Measurements from ENCODE around the gene CSTF3.

CSTF3 gene

GRCh38 chr11:33040033-33040861 is 121.0 kb downstream of the CSTF3 start:
- DNase-seq, result peak; percentile 16

DNA sequence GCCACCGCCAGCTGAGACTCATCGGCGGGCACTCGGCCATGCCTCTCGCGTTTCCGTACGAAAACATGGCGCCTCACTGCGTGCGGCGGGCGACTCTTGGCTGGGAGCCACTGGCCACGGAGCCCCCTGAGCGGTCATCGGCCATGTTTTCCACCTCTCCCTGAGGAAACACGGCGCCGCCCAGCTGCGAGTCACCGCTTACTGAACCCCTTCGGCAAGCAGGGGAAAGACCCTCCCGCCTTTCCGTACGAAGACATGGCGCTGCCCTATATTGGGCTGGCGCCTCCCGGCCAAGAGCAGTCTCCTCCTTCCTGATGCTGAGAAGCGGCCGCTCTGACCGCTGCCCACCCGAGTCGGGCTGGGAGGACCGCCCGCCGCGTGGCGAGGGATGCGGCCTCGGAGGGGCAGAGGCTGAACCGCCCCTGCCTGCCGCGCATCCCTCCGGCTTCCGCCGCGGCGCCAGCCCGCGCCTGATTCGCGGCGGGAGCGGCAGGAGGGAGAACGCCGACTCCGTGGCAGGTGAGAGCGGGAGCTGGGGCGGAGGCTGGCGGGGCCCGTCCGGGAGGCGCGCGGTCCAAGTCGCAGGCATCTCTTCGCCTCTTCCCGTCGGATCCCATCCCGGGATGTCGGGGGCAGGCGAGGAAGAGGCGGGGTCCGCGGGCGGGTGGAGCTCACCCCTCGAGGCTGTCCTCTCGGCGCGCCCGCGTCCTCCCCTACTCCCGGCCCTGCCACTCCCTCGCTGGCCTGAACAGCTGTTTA is 121.8 kb downstream of the CSTF3 start, which contains the start of gene TCP11L1:
Gene TCP11L1 (plus strand): TSS at position 299 of the 759 bp plus-strand sequence. CDS start 4,202 bp downstream, outside the sequence.
- peak; percentile 91 for DNase-seq

DNA sequence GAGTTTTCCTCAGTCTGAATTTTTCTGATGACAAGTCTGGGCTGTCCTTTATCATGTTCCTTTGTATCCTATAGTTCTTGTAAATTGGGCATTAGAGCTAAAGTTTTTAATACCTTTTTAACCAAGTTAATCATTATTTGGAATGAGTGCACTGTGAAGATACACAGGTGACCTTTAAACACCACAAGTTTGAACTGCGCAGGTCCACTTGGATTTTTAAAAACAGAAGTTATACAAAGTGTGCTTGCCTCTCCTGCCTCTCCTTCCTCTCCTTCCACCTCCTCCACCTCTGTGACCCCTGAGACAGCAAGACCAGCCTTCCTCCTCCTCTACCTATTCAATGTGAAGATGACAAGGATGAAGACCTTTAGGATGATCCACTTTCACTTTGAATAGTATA is 126.3 kb downstream of the CSTF3 start:
- DNase-seq, result no peak

Data from NCI-H446 treated with DMSO at 0.1 percent for 48 hours (cell line).